Measurements from ENCODE around the gene DLK1.

DNA sequence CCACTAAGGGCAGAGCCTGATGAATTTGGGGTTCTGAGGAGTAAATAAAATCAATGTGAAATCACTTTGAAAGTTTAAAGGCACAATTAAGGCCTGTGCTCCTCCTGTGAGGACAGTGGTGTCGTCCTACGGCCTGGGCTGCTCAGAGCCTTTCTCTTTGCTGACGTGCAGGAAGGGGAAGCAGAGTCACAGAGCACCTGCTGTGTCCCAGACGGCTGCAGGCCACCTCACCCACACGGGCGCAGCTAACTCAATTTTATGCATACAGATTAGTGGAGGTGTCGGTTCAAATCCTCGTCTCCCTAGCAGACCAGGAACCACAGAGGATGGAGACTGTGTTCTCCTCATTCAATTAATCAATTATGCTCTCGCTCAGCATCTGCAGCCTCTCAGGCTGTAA, 11.4 kb upstream of the DLK1 start:
- TF ChIP-seq, protein P1, sequence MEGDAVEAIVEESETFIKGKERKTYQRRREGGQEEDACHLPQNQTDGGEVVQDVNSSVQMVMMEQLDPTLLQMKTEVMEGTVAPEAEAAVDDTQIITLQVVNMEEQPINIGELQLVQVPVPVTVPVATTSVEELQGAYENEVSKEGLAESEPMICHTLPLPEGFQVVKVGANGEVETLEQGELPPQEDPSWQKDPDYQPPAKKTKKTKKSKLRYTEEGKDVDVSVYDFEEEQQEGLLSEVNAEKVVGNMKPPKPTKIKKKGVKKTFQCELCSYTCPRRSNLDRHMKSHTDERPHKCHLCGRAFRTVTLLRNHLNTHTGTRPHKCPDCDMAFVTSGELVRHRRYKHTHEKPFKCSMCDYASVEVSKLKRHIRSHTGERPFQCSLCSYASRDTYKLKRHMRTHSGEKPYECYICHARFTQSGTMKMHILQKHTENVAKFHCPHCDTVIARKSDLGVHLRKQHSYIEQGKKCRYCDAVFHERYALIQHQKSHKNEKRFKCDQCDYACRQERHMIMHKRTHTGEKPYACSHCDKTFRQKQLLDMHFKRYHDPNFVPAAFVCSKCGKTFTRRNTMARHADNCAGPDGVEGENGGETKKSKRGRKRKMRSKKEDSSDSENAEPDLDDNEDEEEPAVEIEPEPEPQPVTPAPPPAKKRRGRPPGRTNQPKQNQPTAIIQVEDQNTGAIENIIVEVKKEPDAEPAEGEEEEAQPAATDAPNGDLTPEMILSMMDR (optimal IDR thresholded peaks at IDR 0.05 in 1 of 3, IDR thresholded peaks at IDR 0.05 in 1 of 3, conservative IDR thresholded peaks at IDR 0.05 in 1 of 3; ENCODE audit: extremely low read depth in 1 of 3, insufficient read depth in 2 of 3, low read length in 3 of 3) = no peak
- TF ChIP-seq EZH2 (IDR thresholded peaks at IDR 0.05; ENCODE audit: low read length) = no peak
